HG02571 (cell line): ENCODE measurements around the gene HDGFL1.

Experiments used
- ATAC-seq: cut with Tn5 transposase; IDR thresholded peaks from one replicate; pipeline ENCODE4 v1.9.1; 2021; ENCODE audit warnings: mild to moderate bottlenecking, moderate library complexity; ENCODE audit not compliant: unreplicated experiment

The HDGFL1 gene

DNA sequence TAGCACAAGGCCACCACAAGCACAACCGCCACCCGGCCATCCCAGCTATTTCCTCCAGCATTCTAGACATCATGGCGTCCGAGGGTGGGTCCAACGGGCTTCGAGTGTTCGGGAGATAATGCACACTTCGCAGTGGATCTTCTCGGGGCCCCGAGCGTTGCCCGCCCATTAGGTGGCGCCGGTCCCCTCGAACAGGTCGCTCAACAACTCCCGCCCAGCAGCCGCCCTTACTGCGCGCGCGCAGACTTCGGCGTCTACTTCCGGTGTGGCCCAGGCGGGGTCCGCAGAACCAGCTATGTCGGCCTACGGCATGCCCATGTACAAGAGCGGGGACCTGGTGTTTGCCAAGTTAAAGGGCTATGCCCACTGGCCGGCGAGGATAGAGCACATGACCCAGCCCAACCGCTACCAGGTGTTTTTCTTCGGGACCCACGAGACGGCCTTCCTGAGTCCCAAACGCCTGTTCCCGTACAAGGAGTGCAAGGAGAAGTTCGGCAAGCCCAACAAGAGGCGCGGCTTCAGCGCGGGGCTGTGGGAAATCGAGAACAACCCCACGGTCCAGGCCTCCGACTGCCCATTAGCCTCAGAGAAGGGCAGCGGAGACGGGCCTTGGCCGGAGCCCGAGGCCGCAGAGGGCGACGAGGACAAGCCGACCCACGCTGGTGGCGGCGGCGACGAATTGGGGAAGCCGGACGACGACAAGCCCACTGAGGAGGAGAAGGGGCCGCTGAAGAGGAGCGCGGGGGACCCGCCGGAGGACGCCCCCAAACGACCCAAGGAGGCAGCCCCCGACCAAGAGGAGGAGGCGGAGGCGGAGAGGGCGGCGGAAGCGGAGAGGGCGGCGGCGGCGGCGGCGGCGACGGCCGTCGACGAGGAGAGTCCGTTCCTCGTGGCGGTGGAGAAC is at the start of gene HDGFL1:
Gene HDGFL1 (plus strand): TSS at position 286 of the 904 bp plus-strand sequence. CDS start 10 bp downstream, at position 296.
- ATAC-seq, result no peak

DNA sequence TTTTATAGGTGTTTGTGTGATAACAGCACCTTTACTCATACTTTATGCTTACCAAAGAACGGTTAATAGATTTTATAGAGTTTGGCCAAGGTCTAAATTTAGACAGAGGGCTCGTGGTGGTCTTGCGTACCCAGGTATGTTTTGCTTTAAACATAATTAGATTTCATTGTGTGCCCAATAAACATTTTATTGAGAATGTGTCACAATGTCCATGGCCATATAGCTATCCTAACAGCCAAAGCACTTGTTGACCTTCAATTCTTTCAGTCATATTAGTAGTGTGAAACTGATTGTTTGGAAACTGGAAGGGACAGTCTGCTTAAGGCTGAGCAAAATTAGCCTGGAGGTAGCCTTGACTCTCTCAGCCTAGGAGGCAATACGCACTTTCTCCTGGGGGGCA is 48.3 kb upstream of the HDGFL1 start:
- ATAC-seq, result no peak

DNA sequence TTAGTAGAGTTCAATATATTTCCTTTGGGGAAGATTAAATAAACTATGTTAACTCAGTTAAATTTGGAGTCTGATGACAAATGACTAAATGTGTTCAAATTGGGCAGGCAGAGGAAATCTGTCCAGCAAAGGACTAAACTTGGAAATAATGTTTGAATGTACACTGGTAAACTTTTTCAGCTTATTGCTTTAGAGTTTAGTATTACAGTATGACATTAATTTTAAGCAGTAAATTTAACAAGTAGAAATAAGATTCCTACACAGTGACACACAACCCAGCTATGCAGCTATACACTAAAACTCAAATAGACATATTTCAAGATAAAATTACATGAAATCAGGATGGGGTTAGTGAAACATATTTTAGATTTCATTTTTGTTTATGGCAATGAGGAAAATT is 42.6 kb upstream of the HDGFL1 start:
- ATAC-seq, result no peak

DNA sequence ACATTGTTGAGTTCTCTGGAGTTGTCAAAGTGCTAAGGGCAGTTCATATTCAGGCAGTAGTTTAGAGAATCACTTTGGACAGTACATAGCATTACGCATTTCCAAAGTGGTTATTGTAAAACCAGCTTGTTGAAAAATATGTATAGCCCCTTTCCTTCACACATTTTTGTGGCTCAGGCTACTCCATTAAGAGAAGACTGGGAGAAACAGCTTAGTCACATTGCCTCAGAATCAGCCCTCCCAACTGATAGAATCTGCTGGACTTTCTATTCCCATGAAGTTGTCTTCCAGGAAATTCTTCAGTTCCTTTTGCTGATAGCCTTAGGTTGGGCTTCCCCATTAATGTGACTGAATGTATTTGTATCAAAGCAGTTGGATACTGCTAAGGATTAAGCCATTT is 39.5 kb upstream of the HDGFL1 start:
- ATAC-seq, result no peak

DNA sequence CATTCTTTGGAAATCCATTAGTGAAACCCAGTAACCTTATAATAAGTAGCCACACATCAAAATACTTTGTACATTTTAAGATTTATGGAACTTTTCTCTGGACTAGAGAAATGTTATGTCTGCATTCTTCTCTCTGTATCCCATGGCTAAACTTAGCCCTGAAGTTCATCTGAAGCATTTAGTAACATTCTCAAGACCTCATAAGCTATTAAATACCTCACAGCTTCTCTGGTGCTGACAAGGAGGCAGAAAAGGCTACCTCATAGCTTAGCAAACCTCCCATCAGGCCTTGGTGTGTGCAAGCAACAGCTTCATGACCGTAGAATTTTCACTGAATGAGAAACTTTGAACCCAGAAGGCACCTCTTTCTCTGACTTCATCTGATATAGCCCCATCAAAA is 38.9 kb upstream of the HDGFL1 start:
- ATAC-seq, result no peak

DNA sequence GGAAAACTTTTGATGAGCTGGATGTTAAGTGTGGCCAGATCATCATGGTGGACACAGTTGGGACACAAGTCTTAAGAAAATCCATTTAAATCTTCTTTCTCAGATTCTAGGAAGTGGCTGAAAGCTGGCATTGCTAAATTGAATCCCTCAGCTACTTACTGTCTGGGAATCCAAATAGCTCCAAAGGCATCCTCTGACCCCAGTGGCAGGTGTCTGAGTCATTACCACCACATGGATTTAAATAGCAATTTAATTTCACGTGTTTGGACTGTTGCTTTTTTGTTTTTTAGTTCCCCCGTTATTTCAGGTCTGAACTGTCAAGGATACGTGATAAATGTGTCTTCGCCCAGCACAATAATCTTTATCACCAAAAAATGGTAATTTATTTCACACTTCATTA is 33.2 kb upstream of the HDGFL1 start:
- no peak for ATAC-seq

DNA sequence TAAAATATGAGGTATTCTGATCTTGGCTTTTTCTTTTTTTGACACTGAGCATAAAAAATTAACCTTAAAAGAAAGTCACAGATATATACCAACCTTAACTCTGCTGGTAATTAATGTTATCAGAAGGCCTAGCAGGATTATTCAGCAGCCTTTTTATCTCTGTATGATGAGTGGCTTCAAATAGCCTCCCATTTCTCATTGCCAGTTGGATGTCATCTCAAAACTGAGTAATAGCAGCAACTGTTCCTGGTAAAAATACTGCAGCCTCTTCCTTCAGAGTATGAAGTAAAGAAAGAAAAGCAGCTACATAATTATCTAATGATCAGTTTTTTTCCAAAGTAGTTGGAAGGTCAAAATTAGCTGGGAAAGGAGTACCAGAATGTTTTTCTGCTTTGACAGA is 24.9 kb upstream of the HDGFL1 start:
- ATAC-seq, result no peak

DNA sequence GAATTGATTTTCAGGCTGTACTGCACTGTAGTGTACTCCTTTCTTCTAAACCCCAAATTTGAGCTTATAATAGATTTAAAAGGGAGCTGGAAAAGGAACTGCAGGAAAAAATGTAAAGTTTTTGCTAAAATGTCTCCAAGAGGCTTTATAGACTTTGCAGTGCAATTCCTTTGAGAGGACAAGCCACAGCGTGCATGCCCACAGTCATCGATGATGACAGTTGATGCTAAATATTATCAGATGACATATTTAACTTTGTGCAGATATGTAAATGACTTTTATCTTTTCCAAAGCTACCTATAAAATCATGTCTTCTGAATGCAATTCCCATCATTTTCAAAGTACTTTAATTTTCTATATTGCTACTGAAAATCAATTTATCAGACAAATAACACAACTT is 24.3 kb upstream of the HDGFL1 start:
- ATAC-seq, result no peak

DNA sequence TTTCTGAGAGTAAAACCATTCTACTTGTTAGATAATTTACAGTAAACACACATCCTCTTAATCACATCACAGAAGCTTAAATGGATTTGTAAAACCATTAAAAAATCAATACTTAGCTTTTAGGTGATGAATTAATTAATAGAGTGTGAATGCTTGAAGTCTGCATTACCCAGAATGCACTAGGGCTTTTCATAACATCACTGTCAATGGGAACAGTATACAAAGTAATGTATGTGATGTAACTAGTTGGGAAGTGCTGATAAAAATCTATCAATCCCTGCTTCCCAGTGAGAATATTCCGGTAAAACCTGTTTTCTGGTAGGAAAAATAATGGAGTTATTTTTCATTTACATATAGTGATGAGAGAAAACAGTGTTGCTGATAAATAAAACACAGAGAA is 23.1 kb upstream of the HDGFL1 start:
- ATAC-seq, result no peak

DNA sequence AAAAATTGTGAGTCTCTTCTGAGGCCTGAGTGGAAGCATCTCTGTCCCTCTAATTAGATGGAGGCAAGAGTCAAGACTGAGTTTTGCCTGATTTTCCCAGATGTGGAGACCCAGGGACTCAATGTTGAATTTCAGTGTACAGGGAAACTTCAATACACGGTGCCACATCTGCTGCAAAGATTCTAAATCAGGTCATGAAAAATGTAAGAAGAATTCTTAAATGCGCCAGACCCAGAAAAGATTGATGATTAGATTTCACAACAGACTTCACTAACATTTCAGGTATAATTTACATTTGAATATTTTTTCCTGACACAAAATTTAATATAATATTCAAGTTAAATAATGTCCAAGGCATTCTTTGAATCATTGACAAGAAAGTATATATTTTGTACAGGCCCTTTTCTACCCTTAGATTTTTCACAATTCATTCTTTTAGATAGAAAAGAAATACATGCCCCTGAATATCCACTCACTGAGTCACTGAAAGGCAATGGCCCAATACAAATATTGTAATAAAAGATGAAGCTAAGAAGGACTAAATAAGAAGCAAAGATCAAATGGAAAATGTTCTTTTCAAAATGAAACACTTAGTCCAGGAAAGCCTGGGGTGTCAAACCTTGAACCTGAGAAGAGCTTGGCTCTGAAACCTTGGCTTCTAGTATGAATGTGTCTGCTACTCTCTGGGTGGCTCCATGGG is 18.2 kb upstream of the HDGFL1 start:
- ATAC-seq, result no peak

DNA sequence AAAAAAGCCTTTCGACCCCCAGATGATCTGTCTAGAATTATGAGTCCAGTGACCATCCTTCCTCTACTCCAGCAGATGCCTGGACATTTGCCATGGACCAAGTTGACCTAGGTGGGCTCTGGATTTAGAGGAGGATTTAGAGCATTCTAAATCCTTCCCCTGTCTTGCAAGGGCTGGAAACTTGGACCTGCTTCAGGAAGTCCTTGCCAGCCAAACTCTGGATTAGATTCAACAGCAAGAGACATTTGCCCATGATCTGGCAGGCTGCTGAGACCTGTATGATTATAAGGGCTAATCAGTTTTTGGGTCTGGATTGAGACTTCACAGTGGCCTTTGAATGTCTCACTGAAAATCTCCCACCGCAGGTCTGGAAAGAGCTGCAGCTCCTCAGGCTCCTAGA is 13.1 kb upstream of the HDGFL1 start:
- no peak for ATAC-seq

DNA sequence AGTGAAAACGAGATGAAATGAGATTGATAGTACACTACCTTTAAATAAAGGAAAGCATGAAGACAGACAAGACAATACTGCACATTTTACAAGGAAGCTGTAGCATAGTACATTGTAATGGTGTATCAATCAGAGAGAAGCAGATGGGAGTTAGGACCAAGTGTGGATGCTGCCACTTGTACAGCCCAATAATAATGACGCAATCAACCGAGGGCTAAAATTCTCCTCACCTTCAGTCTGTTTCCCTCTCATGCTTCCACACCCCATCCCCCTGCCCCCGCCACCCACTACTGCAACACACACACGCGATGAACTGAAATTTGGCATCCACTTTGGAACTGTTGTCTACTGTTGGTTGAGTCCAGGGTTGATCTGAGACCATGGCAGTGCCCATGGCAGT is 12.4 kb upstream of the HDGFL1 start:
- ATAC-seq, result no peak

DNA sequence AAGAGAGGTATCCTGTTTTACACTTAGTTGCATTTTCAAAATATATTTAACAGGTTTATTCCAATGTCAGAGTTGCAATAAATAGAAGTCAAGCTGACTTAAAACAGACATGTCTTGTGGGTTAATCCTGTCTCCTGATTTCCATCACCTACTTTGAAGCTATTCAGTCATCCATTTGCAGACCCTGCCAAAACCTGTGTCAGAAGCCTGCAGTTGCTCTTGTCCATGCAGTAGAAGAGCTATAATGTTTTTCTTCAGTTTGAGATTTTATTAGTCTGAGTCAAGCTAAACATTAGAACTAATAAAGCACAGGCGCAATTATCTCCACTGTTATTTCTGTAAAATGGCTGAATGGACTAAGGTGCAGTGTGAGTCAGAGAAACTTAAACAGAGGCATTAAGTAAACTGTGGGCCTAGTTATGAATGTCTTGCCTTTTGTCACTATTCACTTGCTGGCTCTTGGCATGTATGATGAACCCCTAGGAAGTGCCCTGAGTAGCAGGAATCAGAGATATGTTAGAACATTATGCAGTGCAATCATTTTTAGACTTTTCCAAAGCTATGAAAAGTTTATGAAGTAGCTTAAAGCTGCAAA is 11.0 kb upstream of the HDGFL1 start:
- ATAC-seq, result no peak

DNA sequence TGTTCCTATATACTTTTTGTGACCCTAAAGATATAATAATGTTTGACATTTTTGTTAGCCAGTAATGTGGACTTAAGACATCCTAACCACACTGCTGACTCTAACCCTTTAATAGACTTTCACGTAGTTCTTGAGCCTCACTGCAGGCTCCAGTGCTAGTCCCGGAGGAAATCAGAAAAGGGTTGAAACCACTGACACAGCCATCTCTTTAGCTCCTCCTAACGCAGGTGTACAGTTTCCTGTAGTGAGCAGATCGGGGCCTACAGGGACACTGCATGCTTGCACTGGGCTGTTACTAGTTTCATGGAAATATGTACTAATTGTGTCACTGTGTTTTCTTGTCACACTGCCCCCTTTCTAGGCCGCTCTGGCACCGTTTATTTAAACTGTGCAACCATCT is 512 bp upstream of the HDGFL1 start:
- ATAC-seq, result no peak

DNA sequence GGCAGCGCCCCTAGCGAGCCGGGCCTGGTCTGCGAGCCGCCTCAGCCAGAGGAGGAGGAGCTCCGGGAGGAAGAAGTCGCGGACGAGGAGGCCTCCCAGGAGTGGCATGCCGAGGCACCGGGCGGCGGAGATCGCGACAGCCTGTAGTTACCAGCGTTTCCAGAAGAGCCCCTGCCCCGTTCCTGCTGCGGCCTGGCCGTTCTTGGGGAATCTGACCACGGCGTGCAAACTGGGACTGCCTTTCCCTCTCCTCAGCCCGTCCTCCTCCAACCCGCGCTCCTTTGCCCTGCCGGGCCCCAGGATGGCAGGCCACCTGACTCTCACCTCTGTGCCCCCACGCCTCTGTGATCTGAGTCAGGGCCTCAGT is 802 bp downstream of the HDGFL1 start:
- no peak for ATAC-seq

DNA sequence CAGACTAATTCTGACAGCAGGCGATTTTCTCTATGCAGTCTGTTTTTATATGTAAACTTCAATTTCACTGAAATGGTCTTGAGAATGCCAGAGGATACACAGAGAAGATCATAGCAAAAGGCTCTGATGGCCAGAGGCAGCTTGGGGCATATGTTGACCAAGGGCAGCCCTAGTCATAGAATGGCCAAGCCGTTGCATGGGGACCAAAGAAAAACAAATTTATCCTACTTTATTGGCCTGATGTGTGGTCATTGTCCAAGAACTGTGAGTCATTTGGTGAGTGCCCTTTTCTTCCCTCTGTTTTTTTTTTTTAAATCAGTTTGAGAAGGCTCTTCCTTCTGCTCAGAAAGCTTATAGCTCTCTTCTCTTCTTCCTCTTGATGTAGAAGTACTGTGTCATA is 5.8 kb downstream of the HDGFL1 start:
- ATAC-seq, result no peak

DNA sequence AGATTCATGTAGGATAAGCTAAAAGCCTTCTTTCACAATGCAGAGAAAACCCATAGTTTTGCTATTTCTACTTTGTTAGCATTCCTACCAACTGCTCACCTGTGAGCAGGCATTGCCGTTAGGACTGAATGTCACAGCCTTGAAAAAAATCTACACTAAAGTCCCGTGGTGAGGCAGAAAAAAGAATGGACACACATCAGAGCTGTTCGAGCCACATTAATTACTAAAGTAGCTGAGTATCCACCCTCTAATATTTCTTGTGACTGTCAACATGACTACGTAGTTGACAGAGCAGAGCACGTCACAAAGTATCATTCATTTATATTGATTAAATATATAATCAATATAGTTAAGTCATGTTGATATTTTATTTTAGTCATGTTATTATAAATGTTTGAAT is 10.1 kb downstream of the HDGFL1 start:
- ATAC-seq, result no peak

DNA sequence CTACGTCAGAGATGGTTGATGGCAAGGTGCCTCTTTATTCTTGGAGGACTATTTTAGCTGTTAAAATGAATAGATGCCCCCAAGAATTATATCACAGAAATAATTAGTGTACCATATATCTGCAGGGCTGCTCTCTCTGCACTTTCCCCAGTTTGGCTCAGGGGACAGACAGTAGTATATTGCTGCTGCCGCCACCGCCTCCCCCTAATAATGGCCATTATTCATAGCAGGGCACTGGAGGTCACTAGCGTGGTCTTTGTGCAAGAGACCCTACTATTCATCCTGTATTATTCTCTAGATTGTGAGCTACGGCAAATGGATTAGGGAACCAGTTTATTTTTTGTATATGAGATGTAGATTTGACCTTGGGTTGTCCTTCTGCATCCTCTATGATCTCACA is 11.0 kb downstream of the HDGFL1 start:
- ATAC-seq, result no peak

DNA sequence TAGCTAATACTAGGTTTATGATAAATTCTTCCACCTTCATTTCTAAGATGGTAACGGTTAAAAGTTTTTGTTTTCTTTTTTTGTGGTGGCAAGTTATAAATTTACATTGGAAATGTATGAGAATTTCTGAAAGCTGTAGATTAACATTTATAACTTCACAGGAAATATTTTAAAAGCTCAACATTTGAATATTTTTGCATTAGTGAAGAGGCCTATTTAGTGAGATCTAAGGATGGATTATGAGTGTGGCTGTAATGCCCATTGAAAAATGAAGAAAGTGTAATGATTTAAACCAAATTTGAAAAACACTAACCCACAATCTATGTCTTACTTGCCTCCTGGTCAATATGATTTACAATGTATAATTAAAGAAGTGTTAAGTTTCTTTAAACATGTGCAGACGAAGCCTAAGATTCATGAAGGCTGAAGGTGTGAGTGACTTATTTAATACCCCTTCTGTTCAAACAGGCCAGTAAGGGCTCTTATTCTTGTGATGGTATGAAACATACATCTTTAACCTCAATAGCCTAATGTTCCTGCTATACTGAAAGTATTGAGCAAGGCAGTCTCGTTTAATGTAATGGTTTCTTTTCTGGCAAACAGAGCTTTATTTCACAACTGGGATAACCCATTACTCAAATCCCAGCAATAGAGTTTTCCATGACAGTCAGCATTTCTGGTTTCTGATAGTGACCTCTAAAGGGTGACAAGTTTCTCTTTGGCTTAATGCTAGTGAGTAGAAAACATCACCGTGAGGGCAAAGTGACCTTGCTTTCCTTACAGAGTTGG is 13.2 kb downstream of the HDGFL1 start:
- ATAC-seq, result no peak

DNA sequence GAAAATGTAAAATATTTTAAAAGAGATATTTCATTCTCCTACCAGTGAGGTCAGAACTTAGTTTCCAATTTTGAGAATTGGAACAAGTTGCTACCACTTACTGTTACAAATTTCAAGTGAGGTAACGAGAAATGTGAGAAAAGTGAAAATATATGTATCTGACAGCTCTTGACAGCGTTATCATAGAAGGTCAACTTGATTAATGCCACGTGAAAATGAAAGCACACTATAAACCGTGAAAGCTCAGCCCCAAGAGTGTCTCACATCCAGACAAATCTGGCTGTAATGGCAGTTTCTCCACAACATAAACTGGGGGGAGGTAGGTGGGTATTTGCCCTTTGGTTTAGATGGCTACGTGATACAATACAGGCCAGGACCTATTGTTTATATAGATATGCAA is 13.9 kb downstream of the HDGFL1 start:
- ATAC-seq, result no peak

DNA sequence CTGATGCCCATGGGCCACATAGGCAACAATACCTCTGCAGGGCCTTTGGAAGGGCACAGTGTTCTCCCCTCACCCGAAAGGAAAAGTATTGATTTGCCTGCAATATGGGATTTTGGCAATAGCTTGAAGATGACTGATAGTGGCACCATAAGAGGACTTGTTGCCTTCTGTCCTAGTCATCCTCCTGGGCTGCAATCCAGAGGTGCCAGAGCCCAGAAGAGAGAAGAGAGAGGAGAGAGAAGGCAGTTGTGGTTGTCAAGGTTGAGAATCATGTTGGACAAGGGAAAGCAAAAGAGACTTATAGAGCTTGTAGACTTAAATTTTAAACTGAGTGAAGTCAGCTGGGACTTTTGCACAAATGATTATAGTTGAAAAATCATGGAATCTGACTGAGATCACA is 14.6 kb downstream of the HDGFL1 start:
- ATAC-seq, result no peak
